K562 (cell line): ENCODE measurements around the gene ACBD4. TPM values are rescaled to one million over a fixed set of nuclear protein-coding genes. Genes with fewer than 3 reads are reported as not detected.

Source experiments
- KLF13 ChIP-seq: fragments of 450-650 bp; IDR thresholded peaks from 2 replicates; pipeline ENCODE4 v1.6.1; 2016; ENCODE audit warnings: missing genetic modification characterization, low read depth, mild to moderate bottlenecking, missing compliant biosample characterization, moderate library complexity, borderline replicate concordance
- NELFE ChIP-seq: IDR thresholded peaks from 2 replicates; pipeline ENCODE4 v1.6.1; 2011; ENCODE audit warnings: mild to moderate bottlenecking; ENCODE audit not compliant: insufficient read depth, insufficient read length
- NFRKB ChIP-seq: fragments of 450-650 bp; IDR thresholded peaks from 2 replicates; pipeline ENCODE4 v1.6.1; 2016; ENCODE audit warnings: low read depth
- PCBP1 ChIP-seq: fragments of 200-400 bp; formaldehyde crosslinking; IDR thresholded peaks from 2 replicates; pipeline ENCODE4 v1.6.1; 2018; ENCODE audit warnings: mild to moderate bottlenecking, low read depth, low read length; ENCODE audit not compliant: poor library complexity, severe bottlenecking
- SMARCC2 ChIP-seq: fragments of 450-650 bp; IDR thresholded peaks from 2 replicates; pipeline ENCODE4 v1.6.1; 2017; ENCODE audit warnings: antibody characterized with exemption, moderate library complexity, mild to moderate bottlenecking, low read depth
- ZNF311 ChIP-seq: fragments of 250-450 bp; sonication (Bioruptor Pico); IDR thresholded peaks from 2 replicates; pipeline ENCODE4 v1.4.0; 2020; ENCODE audit warnings: mild to moderate bottlenecking, moderate library complexity
- ZNF75A ChIP-seq: fragments of 450-650 bp; formaldehyde crosslinking; IDR thresholded peaks from 2 replicates; pipeline ENCODE4 v1.4.0; 2020; ENCODE audit warnings: mild to moderate bottlenecking
- polyA plus RNA-seq, 8 experiments: library from polyadenylated mRNA; depleted of rRNA in 4 of 8; stranded (reverse) in 5 of 8; unstranded in 3 of 8; fragments of >200 nt; fragmentation: Nextera tagmentation in 2 of 8; fragmentation: Illumina TruSeq in 1 of 8; extraction: Ambion mirVana in 2 of 8; extraction: Trizol in 1 of 8; gene quantifications; 2 replicates each; pipeline versions ENCODE4 v1.2.1 to v1.2.3, GENCODE V29; 2011 to 2014; ENCODE audit warnings: inconsistent platforms in 1 of 8, missing spikeins in 1 of 8
- total RNA-seq, 7 experiments: library from RNA; depleted of rRNA in 6 of 7; stranded (reverse); fragments of >200 nt in 6 of 7; fragmentation: Illumina TruSeq in 2 of 7; extraction: Trizol in 2 of 7; gene quantifications; 2 replicates each; pipeline versions ENCODE4 v1.2.1 to v1.2.3, GENCODE V29; 2011 to 2021; ENCODE audit warnings: low replicate concordance in 1 of 7
- TF ChIP-seq, protein P1 (sequence below), 2 experiments: fragments of 450-650 bp; conservative IDR thresholded peaks; 2 replicates each; pipeline ENCODE4 v1.6.1; 2017; ENCODE audit warnings: mild to moderate bottlenecking in 2 of 2, moderate library complexity in 2 of 2
- TF ChIP-seq, protein P2 (sequence below): IDR thresholded peaks from 2 replicates; pipeline ENCODE4 v1.6.1; 2011; ENCODE audit warnings: borderline replicate concordance, low read depth, mild to moderate bottlenecking, moderate library complexity, low read length; ENCODE audit not compliant: insufficient read depth, poor library complexity, severe bottlenecking
- TF ChIP-seq, protein P3 (sequence below): sonication (generic); formaldehyde crosslinking; IDR thresholded peaks from 2 replicates; pipeline ENCODE4 v1.8.0; 2023; ENCODE audit warnings: mild to moderate bottlenecking, missing genetic modification reagents

ACBD4 gene
- total and polyA plus RNA-seq, 9 of the 15 experiments (the other 6 are each of a cell fraction or from before 2014, with no cell fraction given), result 0.14 to 6.9 (median 4.6) TPM

DNA sequence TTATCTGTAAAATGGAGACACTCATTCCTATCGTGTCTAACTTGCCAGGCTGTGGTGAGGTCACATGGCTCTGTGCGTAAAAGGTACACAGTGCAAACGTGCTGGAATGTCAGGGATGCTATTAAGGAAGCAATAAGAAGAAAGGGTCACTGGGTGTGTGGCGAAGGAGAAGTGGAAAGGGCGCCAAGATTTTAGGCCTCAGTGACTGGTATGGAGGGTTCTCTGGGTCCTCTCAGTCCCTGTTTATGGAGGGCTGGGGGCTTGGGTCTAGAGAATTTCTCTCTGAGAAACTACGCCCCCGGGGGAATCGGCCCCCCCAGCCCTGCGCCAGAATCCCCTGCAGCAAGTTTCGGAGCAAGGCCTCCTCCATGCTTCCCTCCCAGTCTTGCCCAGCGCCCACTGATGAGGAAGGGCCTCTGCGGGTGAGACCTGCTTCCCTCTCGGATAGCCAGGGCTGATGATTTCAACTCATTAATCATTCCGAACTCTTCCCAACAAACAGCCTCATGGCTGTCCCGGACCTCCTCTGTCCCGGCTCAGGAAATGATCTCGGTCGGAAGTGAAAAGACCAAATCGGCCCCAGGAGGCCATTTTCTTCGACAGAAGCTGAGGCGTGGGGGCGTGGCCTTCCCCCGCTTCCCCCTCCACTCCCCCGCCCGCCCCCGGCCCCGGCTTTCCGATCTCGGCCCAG lies 11.5 kb downstream of the ACBD4 start (continued):
- TF ChIP-seq, protein P1, sequence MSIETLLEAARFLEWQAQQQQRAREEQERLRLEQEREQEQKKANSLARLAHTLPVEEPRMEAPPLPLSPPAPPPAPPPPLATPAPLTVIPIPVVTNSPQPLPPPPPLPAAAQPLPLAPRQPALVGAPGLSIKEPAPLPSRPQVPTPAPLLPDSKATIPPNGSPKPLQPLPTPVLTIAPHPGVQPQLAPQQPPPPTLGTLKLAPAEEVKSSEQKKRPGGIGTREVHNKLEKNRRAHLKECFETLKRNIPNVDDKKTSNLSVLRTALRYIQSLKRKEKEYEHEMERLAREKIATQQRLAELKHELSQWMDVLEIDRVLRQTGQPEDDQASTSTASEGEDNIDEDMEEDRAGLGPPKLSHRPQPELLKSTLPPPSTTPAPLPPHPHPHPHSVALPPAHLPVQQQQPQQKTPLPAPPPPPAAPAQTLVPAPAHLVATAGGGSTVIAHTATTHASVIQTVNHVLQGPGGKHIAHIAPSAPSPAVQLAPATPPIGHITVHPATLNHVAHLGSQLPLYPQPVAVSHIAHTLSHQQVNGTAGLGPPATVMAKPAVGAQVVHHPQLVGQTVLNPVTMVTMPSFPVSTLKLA (conservative IDR thresholded peaks at IDR 0.05), result peak; percentile 88 to 92
- TF ChIP-seq NELFE (no peak), ZNF75A (CRISPR knock-in tag) (no peak), ZNF311 (CRISPR knock-in tag) (no peak), NFRKB (peak; percentile 95), KLF13 (tag) (0 out of 2 replicates have a peak, but pooled peaks have one; percentile 20), SMARCC2 (no peak), PCBP1 (no peak)
- TF ChIP-seq, protein P2, sequence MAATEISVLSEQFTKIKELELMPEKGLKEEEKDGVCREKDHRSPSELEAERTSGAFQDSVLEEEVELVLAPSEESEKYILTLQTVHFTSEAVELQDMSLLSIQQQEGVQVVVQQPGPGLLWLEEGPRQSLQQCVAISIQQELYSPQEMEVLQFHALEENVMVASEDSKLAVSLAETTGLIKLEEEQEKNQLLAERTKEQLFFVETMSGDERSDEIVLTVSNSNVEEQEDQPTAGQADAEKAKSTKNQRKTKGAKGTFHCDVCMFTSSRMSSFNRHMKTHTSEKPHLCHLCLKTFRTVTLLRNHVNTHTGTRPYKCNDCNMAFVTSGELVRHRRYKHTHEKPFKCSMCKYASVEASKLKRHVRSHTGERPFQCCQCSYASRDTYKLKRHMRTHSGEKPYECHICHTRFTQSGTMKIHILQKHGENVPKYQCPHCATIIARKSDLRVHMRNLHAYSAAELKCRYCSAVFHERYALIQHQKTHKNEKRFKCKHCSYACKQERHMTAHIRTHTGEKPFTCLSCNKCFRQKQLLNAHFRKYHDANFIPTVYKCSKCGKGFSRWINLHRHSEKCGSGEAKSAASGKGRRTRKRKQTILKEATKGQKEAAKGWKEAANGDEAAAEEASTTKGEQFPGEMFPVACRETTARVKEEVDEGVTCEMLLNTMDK, result no peak
- TF ChIP-seq, protein P3, sequence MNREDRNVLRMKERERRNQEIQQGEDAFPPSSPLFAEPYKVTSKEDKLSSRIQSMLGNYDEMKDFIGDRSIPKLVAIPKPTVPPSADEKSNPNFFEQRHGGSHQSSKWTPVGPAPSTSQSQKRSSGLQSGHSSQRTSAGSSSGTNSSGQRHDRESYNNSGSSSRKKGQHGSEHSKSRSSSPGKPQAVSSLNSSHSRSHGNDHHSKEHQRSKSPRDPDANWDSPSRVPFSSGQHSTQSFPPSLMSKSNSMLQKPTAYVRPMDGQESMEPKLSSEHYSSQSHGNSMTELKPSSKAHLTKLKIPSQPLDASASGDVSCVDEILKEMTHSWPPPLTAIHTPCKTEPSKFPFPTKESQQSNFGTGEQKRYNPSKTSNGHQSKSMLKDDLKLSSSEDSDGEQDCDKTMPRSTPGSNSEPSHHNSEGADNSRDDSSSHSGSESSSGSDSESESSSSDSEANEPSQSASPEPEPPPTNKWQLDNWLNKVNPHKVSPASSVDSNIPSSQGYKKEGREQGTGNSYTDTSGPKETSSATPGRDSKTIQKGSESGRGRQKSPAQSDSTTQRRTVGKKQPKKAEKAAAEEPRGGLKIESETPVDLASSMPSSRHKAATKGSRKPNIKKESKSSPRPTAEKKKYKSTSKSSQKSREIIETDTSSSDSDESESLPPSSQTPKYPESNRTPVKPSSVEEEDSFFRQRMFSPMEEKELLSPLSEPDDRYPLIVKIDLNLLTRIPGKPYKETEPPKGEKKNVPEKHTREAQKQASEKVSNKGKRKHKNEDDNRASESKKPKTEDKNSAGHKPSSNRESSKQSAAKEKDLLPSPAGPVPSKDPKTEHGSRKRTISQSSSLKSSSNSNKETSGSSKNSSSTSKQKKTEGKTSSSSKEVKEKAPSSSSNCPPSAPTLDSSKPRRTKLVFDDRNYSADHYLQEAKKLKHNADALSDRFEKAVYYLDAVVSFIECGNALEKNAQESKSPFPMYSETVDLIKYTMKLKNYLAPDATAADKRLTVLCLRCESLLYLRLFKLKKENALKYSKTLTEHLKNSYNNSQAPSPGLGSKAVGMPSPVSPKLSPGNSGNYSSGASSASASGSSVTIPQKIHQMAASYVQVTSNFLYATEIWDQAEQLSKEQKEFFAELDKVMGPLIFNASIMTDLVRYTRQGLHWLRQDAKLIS, result no peak
